ENCODE data around the gene ROCK2.
"Not testable (repeated sequence)": the region's sequence is repeated elsewhere in the genome, so short reads cannot be mapped to it uniquely, and the experiment has no call there.

Gene ROCK2

DNA sequence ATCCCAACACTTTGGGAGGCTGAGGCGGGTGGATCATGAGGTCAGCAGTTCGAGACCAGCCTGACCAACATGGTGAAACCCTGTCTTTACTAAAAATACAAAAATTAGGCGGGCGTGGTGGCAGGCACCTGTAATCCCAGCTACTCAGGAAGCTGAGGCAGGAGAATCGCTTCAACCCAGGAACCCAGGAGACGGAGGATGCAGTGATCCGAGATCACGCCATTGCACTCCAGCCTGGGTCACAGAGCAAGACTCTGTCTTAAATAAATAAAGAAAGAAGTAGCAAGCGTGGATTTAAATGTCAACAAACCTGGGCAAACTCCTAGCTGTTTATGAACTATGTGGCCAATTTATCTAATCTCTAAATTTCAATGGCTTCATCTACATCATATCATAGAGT lies 82.9 kb downstream of the ROCK2 start:
- H3K4me2 ChIP-seq (ENCODE audit: low read length); H3K27me3 ChIP-seq (ENCODE audit: insufficient read depth, low read length, poor library complexity); H3K79me1 ChIP-seq (ENCODE audit: low read length); H4K5ac ChIP-seq (ENCODE audit: low read length); H3K9ac ChIP-seq (ENCODE audit: low read length); DNase-seq; H2BK120ac ChIP-seq (ENCODE audit: low read depth, low read length); H2BK5ac ChIP-seq (ENCODE audit: low read length); H3K56ac ChIP-seq (ENCODE audit: low read length); H3K36me3 ChIP-seq (ENCODE audit: control insufficient read depth, insufficient read depth, low read length); H3K4me3 ChIP-seq (ENCODE audit: low read length); H3K79me2 ChIP-seq (ENCODE audit: control insufficient read depth, insufficient read depth, low read length); H3K4me1 ChIP-seq (ENCODE audit: control insufficient read depth, low read depth, low read length); H4K8ac ChIP-seq (ENCODE audit: low read depth, low read length); H3K23ac ChIP-seq (ENCODE audit: low read length); H3K4ac ChIP-seq (ENCODE audit: low read depth, low read length); H3K18ac ChIP-seq (ENCODE audit: low read length); H3K27ac ChIP-seq (ENCODE audit: low read depth, low read length); H2BK15ac ChIP-seq (replicated peaks; ENCODE audit: low read depth); H2AK5ac ChIP-seq (ENCODE audit: low read length): not testable (repeated sequence)
- no CpG with 5 or more reads among the region's 9 CpGs for WGBS (ENCODE audit: extremely low coverage, insufficient coverage, low lambda C conversion rate)

DNA sequence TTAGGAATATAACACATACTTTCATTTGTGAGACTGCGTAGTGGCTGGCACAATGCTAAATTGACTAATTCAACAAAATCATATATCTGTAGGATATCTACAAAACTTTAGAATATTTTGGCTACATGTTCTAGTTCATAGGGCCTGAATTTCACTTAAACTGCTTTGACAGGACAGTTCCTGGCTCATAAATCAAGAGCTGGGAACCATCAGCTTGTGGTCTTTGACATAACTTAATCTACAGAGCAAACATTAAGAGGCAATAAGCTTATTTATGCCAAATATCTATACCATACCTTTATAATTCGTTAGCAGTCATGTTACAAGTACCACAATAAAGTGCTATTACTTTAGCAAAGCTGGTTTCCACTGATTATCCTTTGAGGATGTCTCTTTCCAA lies 83.5 kb downstream of the ROCK2 start:
- no peaks in the 10 kb centered on the region for H3K36me3 ChIP-seq (ENCODE audit: control insufficient read depth, insufficient read depth, low read length)
- H3K4me3 ChIP-seq (ENCODE audit: low read length): no peak overlapping the region
- no peak overlapping the region for H2BK5ac ChIP-seq (ENCODE audit: low read length)
- peaks cover under 1% of the 10 kb centered on the region for H3K79me1 ChIP-seq (ENCODE audit: low read length)
- H3K23ac ChIP-seq (ENCODE audit: low read length): no peak overlapping the region
- H4K8ac ChIP-seq (ENCODE audit: low read depth, low read length): no peak overlapping the region
- DNase-seq: no peak
- H3K56ac ChIP-seq (ENCODE audit: low read length): no peak overlapping the region
- no peaks in the 10 kb centered on the region for H3K4me1 ChIP-seq (ENCODE audit: control insufficient read depth, low read depth, low read length)
- H2AK5ac ChIP-seq (ENCODE audit: low read length): no peak overlapping the region
- WGBS (ENCODE audit: extremely low coverage, insufficient coverage, low lambda C conversion rate): no CpG with 5 or more reads among the region's 2 CpGs
- H3K4me2 ChIP-seq (ENCODE audit: low read length): no peak overlapping the region
- no peak overlapping the region for H3K18ac ChIP-seq (ENCODE audit: low read length)
- no peak overlapping the region for H3K9ac ChIP-seq (ENCODE audit: low read length)
- no peak overlapping the region for H2BK15ac ChIP-seq (replicated peaks; ENCODE audit: low read depth)
- H3K27me3 ChIP-seq (ENCODE audit: insufficient read depth, low read length, poor library complexity): no peaks in the 10 kb centered on the region
- no peak overlapping the region for H3K4ac ChIP-seq (ENCODE audit: low read depth, low read length)
- H2BK120ac ChIP-seq (ENCODE audit: low read depth, low read length): no peak overlapping the region
- no peaks in the 10 kb centered on the region for H3K79me2 ChIP-seq (ENCODE audit: control insufficient read depth, insufficient read depth, low read length)
- no peak overlapping the region for H3K27ac ChIP-seq (ENCODE audit: low read depth, low read length)
- H4K5ac ChIP-seq (ENCODE audit: low read length): no peak overlapping the region

DNA sequence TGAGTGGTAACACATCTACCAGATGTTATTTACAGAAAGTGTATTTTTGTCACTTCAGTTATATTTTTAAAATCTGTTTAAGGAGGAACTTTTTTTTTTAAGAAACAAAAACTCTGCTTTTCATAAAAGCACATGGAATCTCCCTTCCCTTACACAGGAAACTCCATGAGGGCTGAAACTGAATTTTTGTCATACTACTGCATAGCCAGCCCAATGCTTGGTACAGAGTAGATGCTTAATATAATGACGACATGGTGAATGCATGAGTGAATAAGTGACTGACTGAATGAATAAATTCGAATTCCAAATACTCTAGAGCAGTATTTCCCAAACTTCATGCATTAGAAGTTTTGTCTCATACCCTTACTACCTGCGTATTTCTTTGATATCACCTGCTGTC lies 86.5 kb downstream of the ROCK2 start:
- H2AK5ac ChIP-seq (ENCODE audit: low read length): no peak overlapping the region
- no peak overlapping the region for H3K23ac ChIP-seq (ENCODE audit: low read length)

DNA sequence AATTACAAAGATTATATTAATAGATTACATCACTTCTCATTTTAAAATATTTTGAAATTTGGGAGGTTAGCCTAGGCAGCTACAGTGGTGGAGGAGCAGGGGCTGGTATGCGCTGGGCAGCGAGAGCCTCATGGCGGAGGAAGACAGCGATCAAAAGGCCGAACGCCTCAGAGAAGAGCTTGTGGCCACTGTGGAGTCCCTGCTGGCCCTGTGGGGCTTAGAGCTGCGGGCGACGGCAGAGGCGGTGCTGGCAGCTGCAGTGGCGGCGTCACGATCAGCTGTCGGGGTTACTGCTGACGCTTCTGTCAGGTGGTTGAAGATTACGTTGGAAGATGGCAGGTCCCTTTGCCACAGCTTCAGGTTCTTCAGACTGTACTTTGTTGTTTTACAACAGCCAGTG lies 87.4 kb downstream of the ROCK2 start:
- no peak overlapping the region for H3K27ac ChIP-seq (ENCODE audit: low read depth, low read length)
- H3K23ac ChIP-seq (ENCODE audit: low read length): no peak overlapping the region
- no peak overlapping the region for H3K4ac ChIP-seq (ENCODE audit: low read depth, low read length)
- H3K79me1 ChIP-seq (ENCODE audit: low read length): peaks cover 6% of the 10 kb centered on the region
- H3K27me3 ChIP-seq (ENCODE audit: insufficient read depth, low read length, poor library complexity): no peaks in the 10 kb centered on the region
- H2BK15ac ChIP-seq (replicated peaks; ENCODE audit: low read depth): no peak overlapping the region
- H2AK5ac ChIP-seq (ENCODE audit: low read length): no peak overlapping the region
- no peak overlapping the region for H2BK5ac ChIP-seq (ENCODE audit: low read length)
- no peak overlapping the region for H3K4me2 ChIP-seq (ENCODE audit: low read length)
- WGBS (ENCODE audit: extremely low coverage, insufficient coverage, low lambda C conversion rate): no CpG with 5 or more reads among the region's 16 CpGs
- H2BK120ac ChIP-seq (ENCODE audit: low read depth, low read length): no peak overlapping the region
- DNase-seq: no peak
- no peak overlapping the region for H3K4me3 ChIP-seq (ENCODE audit: low read length)
- H3K9ac ChIP-seq (ENCODE audit: low read length): no peak overlapping the region
- peaks cover 5% of the 10 kb centered on the region for H3K79me2 ChIP-seq (ENCODE audit: control insufficient read depth, insufficient read depth, low read length)
- H3K4me1 ChIP-seq (ENCODE audit: control insufficient read depth, low read depth, low read length): no peaks in the 10 kb centered on the region
- H3K56ac ChIP-seq (ENCODE audit: low read length): no peak overlapping the region
- no peaks in the 10 kb centered on the region for H3K36me3 ChIP-seq (ENCODE audit: control insufficient read depth, insufficient read depth, low read length)
- no peak overlapping the region for H4K5ac ChIP-seq (ENCODE audit: low read length)
- no peak overlapping the region for H4K8ac ChIP-seq (ENCODE audit: low read depth, low read length)
- H3K18ac ChIP-seq (ENCODE audit: low read length): no peak overlapping the region

More for the DNA sequence above, 86.5 kb downstream of the ROCK2 start:
- Histone ChIP-seq H3K4me2 (ENCODE audit: low read length) (no peak overlapping the region), H3K27me3 (ENCODE audit: insufficient read depth, low read length, poor library complexity) (no peaks in the 10 kb centered on the region), H3K18ac (ENCODE audit: low read length) (no peak overlapping the region), H3K79me2 (ENCODE audit: control insufficient read depth, insufficient read depth, low read length) (peaks cover 3% of the 10 kb centered on the region), H4K8ac (ENCODE audit: low read depth, low read length) (no peak overlapping the region), H2BK15ac (replicated peaks; ENCODE audit: low read depth) (no peak overlapping the region), H3K4me1 (ENCODE audit: control insufficient read depth, low read depth, low read length) (no peaks in the 10 kb centered on the region), H3K56ac (ENCODE audit: low read length) (no peak overlapping the region), H3K9ac (ENCODE audit: low read length) (no peak overlapping the region), H2BK5ac (ENCODE audit: low read length) (no peak overlapping the region), H3K4me3 (ENCODE audit: low read length) (no peak overlapping the region), H3K36me3 (ENCODE audit: control insufficient read depth, insufficient read depth, low read length) (no peaks in the 10 kb centered on the region), H3K27ac (ENCODE audit: low read depth, low read length) (no peak overlapping the region), H2BK120ac (ENCODE audit: low read depth, low read length) (no peak overlapping the region), H4K5ac (ENCODE audit: low read length) (no peak overlapping the region), H3K79me1 (ENCODE audit: low read length) (peaks cover 4% of the 10 kb centered on the region), H3K4ac (ENCODE audit: low read depth, low read length) (no peak overlapping the region)
- no CpG with 5 or more reads among the region's 3 CpGs for WGBS (ENCODE audit: extremely low coverage, insufficient coverage, low lambda C conversion rate)
- no peak for DNase-seq

DNA sequence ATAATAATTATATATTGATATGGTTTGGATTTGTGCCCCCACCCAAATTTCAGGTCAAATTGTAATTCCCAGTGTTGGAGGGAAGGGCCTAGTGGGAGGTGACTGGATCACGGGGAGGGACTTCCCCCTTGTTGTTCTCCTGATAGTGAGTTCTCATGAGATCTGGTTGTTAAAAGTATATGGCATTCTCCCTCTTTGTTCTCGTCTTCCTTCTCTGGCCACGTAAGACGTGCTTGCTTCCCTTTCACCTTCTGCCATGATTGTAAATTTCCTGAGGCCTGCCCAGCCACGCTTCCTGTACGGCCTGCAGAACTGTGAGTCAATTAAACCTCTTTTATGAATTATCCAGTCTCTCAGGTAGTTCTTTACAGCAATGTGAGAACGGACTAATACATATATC lies 88.3 kb downstream of the ROCK2 start:
- no peak overlapping the region for H3K18ac ChIP-seq (ENCODE audit: low read length)
- no peaks in the 10 kb centered on the region for H3K27me3 ChIP-seq (ENCODE audit: insufficient read depth, low read length, poor library complexity)
- no peak overlapping the region for H2BK5ac ChIP-seq (ENCODE audit: low read length)
- no peak overlapping the region for H2AK5ac ChIP-seq (ENCODE audit: low read length)
- no peaks in the 10 kb centered on the region for H3K36me3 ChIP-seq (ENCODE audit: control insufficient read depth, insufficient read depth, low read length)
- no peak overlapping the region for H3K27ac ChIP-seq (ENCODE audit: low read depth, low read length)
- H3K79me2 ChIP-seq (ENCODE audit: control insufficient read depth, insufficient read depth, low read length): peaks cover 5% of the 10 kb centered on the region
- peaks cover 1% of the 10 kb centered on the region for H3K4me1 ChIP-seq (ENCODE audit: control insufficient read depth, low read depth, low read length)
- H2BK15ac ChIP-seq (replicated peaks; ENCODE audit: low read depth): no peak overlapping the region
- no CpG with 5 or more reads among the region's 7 CpGs for WGBS (ENCODE audit: extremely low coverage, insufficient coverage, low lambda C conversion rate)
- H3K56ac ChIP-seq (ENCODE audit: low read length): no peak overlapping the region
- no peak overlapping the region for H3K23ac ChIP-seq (ENCODE audit: low read length)
- peaks cover 6% of the 10 kb centered on the region for H3K79me1 ChIP-seq (ENCODE audit: low read length)
- H2BK120ac ChIP-seq (ENCODE audit: low read depth, low read length): no peak overlapping the region
- H3K4me3 ChIP-seq (ENCODE audit: low read length): no peak overlapping the region
- no peak overlapping the region for H3K4ac ChIP-seq (ENCODE audit: low read depth, low read length)
- H3K9ac ChIP-seq (ENCODE audit: low read length): no peak overlapping the region
- H4K8ac ChIP-seq (ENCODE audit: low read depth, low read length): no peak overlapping the region
- DNase-seq: peak; percentile 13
- no peak overlapping the region for H3K4me2 ChIP-seq (ENCODE audit: low read length)
- H4K5ac ChIP-seq (ENCODE audit: low read length): no peak overlapping the region

DNA sequence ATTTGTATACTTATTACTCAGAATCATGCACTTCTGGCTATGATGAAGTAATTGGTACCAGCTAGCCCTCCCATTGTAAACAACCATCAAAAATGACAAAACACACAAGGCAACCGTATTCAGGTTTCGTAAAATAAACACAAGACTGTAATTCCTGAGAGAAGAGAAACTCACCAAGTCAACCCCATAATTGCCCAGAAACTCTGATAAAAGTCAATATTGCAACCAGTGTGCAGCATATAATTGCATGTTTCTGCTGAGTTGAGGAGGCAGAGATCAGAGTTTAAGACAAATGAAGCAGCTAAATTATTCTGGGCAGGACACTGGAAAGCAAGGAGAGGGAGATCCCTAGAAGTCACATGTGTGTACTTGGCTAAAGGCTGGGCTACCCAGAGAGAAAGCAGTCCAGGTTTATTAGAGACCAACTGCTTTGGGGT lies 90.3 kb downstream of the ROCK2 start:
- peaks cover 8% of the 10 kb centered on the region for H3K79me2 ChIP-seq (ENCODE audit: control insufficient read depth, insufficient read depth, low read length)
- no peak overlapping the region for H3K23ac ChIP-seq (ENCODE audit: low read length)
- H3K4me3 ChIP-seq (ENCODE audit: low read length): no peak overlapping the region
- H3K18ac ChIP-seq (ENCODE audit: low read length): no peak overlapping the region
- no peak overlapping the region for H2AK5ac ChIP-seq (ENCODE audit: low read length)
- H3K27me3 ChIP-seq (ENCODE audit: insufficient read depth, low read length, poor library complexity): no peaks in the 10 kb centered on the region
- H3K36me3 ChIP-seq (ENCODE audit: control insufficient read depth, insufficient read depth, low read length): no peaks in the 10 kb centered on the region
- no peak for DNase-seq
- H2BK15ac ChIP-seq (replicated peaks; ENCODE audit: low read depth): no peak overlapping the region
- WGBS (ENCODE audit: extremely low coverage, insufficient coverage, low lambda C conversion rate): no CpG with 5 or more reads among the region's 2 CpGs
- no peak overlapping the region for H2BK120ac ChIP-seq (ENCODE audit: low read depth, low read length)
- H3K27ac ChIP-seq (ENCODE audit: low read depth, low read length): no peak overlapping the region
- no peak overlapping the region for H2BK5ac ChIP-seq (ENCODE audit: low read length)
- no peak overlapping the region for H3K56ac ChIP-seq (ENCODE audit: low read length)
- no peak overlapping the region for H3K4ac ChIP-seq (ENCODE audit: low read depth, low read length)
- H3K9ac ChIP-seq (ENCODE audit: low read length): no peak overlapping the region
- H3K79me1 ChIP-seq (ENCODE audit: low read length): peaks cover 10% of the 10 kb centered on the region
- H4K8ac ChIP-seq (ENCODE audit: low read depth, low read length): peak overlapping the region; percentile 15
- peaks cover 7% of the 10 kb centered on the region for H3K4me1 ChIP-seq (ENCODE audit: control insufficient read depth, low read depth, low read length)
- H3K4me2 ChIP-seq (ENCODE audit: low read length): no peak overlapping the region
- H4K5ac ChIP-seq (ENCODE audit: low read length): no peak overlapping the region

All from mesendoderm (in vitro differentiated cells).